A673 (cell line): Measurements from ENCODE around the gene BABAM2. TPM values are rescaled to one million over a fixed set of nuclear protein-coding genes. Genes with fewer than 3 reads are reported as not detected.

Experiments used
- BruUV-seq: library from RNA; stranded (reverse); fragments of 400-500 nt; replicated peaks from 2 replicates; lab custom pipeline; 2021; lab: Mats Ljungman, UMichigan
- CTCF ChIA-PET: fragments of 300-600 bp; sonication (Branson Sonifier 250); formaldehyde crosslinking; loops from one replicate; lab custom pipeline; 2022; ENCODE audit warnings: antibody characterized with exemption; lab: Charles Lee
- POLR2A ChIA-PET: fragments of 300-600 bp; sonication (Branson Sonifier 250); formaldehyde crosslinking; loops from one replicate; lab custom pipeline; 2022; ENCODE audit warnings: antibody characterized with exemption; ENCODE audit not compliant: low non-redundant PET; lab: Charles Lee
- DNase-seq: peaks from one replicate; pipeline ENCODE4 v3.0.0-alpha.2; 2015; ENCODE audit warnings: low spot score
- H3K27ac ChIP-seq: fragments of 200-600 bp; sonication (generic); 2 replicates; pipeline ENCODE4 v1.5.1; 2016; ENCODE audit warnings: mixed run types, low read depth, mild to moderate bottlenecking, mixed read lengths, antibody characterized with exemption, low read length; ENCODE audit not compliant: poor library complexity, severe bottlenecking
- H3K27me3 ChIP-seq: fragments of 200-600 bp; sonication (generic); replicated peaks from 2 replicates; pipeline ENCODE4 v1.6.1; 2017; ENCODE audit warnings: mixed run types, low read depth, mild to moderate bottlenecking, mixed read lengths, antibody characterized with exemption, low read length; ENCODE audit not compliant: insufficient read depth, poor library complexity
- H3K36me3 ChIP-seq: fragments of 200-600 bp; sonication (generic); 2 replicates; pipeline ENCODE4 v1.6.1; 2016; ENCODE audit warnings: mixed run types, mild to moderate bottlenecking, mixed read lengths, antibody characterized with exemption, low read length; ENCODE audit not compliant: insufficient read depth, poor library complexity, severe bottlenecking
- H3K4me1 ChIP-seq: fragments of 200-600 bp; sonication (generic); 2 replicates; pipeline ENCODE4 v1.6.1; 2017; ENCODE audit warnings: mixed run types, mild to moderate bottlenecking, mixed read lengths, antibody characterized with exemption, low read length; ENCODE audit not compliant: insufficient read depth, poor library complexity, severe bottlenecking
- H3K4me3 ChIP-seq: fragments of 200-600 bp; sonication (generic); 2 replicates; pipeline ENCODE4 v1.5.1; 2016; ENCODE audit warnings: low read depth, mixed run types, mild to moderate bottlenecking, mixed read lengths, low read length; ENCODE audit not compliant: poor library complexity, severe bottlenecking
- H3K9me3 ChIP-seq: fragments of 200-600 bp; sonication (generic); 2 replicates; pipeline ENCODE4 v1.6.1; 2016; ENCODE audit warnings: mixed run types, low read depth, mild to moderate bottlenecking, mixed read lengths, antibody characterized with exemption, low read length; ENCODE audit not compliant: poor library complexity, severe bottlenecking
- EZH2 ChIP-seq: fragments of 200-600 bp; sonication (generic); IDR thresholded peaks from 2 replicates; pipeline ENCODE4 v1.6.1; 2017; ENCODE audit warnings: borderline replicate concordance, low read depth, mild to moderate bottlenecking, mixed read lengths, antibody characterized with exemption, low read length; ENCODE audit not compliant: poor library complexity, severe bottlenecking
- intact Hi-C: fragments of 100-400 bp; cut with micrococcal nuclease; formaldehyde crosslinking; loops from one replicate; pipeline ENCODE4 v1.10.0; 2022; ENCODE audit not compliant: unreplicated experiment
- total RNA-seq: library from RNA; stranded (reverse); gene quantifications from 2 replicates; pipeline ENCODE4 v1.2.3, GENCODE V29; 2021
- TF ChIP-seq, protein P1 (sequence below): fragments of 300-800, 200-600 bp; sonication (generic); conservative IDR thresholded peaks from 2 replicates; pipeline ENCODE4 v1.5.1; 2017; ENCODE audit warnings: low read depth, mild to moderate bottlenecking, antibody characterized with exemption, low read length, moderate library complexity, mixed read lengths

Gene BABAM2
- total RNA-seq, 1 experiment from 2014 or later: 21.8 TPM

DNA sequence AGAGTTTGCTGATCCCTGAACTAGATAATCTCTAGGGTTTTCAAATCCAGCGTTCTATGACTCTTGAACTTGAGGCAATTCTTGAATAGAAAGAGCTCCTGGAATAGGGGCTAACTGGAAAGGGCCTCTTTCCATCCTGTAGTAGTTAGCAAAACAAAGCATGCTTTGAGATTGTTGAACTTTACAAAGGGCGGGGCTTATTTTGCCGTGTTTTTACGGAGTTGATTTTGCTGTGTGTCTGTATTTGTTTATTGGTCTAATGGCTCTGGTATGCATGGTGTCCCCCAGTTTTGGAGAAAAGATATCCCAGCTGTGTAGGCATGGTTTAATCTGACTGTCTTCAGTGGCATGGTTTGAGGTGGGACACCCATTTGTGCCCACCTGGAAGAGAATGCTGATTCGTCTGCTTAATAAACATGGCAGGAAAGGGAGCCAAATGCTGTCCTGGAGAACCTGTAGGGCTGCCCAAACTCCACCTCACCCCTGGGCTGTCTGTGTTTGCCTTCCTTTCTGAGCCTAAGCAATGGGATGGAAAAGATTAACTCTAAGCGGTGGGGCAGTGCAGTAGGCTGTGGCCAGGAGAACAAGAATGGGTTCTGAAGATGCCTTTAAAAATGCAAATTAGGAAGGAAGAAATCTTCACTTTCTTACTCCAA is 428.1 kb downstream of the BABAM2 start:
- CTCF ChIA-PET: no interaction called here
- Histone ChIP-seq H3K27me3 (no peaks in the 10 kb centered on the region), H3K9me3 (no peaks in the 10 kb centered on the region), H3K27ac (no peak overlapping the region), H3K4me3 (no peak overlapping the region), H3K36me3 (no peaks in the 10 kb centered on the region), H3K4me1 (no peaks in the 10 kb centered on the region)
- intact Hi-C loops: no loop called here
- POLR2A ChIA-PET: no interaction called here
- TF ChIP-seq EZH2: no peak
- TF ChIP-seq, protein P1, sequence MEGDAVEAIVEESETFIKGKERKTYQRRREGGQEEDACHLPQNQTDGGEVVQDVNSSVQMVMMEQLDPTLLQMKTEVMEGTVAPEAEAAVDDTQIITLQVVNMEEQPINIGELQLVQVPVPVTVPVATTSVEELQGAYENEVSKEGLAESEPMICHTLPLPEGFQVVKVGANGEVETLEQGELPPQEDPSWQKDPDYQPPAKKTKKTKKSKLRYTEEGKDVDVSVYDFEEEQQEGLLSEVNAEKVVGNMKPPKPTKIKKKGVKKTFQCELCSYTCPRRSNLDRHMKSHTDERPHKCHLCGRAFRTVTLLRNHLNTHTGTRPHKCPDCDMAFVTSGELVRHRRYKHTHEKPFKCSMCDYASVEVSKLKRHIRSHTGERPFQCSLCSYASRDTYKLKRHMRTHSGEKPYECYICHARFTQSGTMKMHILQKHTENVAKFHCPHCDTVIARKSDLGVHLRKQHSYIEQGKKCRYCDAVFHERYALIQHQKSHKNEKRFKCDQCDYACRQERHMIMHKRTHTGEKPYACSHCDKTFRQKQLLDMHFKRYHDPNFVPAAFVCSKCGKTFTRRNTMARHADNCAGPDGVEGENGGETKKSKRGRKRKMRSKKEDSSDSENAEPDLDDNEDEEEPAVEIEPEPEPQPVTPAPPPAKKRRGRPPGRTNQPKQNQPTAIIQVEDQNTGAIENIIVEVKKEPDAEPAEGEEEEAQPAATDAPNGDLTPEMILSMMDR: no peak
- DNase-seq: no peak
- BruUV-seq: no TSS peak

GRCh38 chr2:28319118-28320008 is 428.8 kb downstream of the BABAM2 start:
- TF ChIP-seq EZH2: no peak
- TF ChIP-seq, protein P1: no peak
- BruUV-seq: no TSS peak
- no peak overlapping the region for H3K4me3 ChIP-seq
- H3K9me3 ChIP-seq: no peaks in the 10 kb centered on the region
- POLR2A ChIA-PET: no interaction called here
- H3K4me1 ChIP-seq: no peaks in the 10 kb centered on the region
- no peak overlapping the region for H3K27ac ChIP-seq
- CTCF ChIA-PET: no interaction called here
- intact Hi-C loops: no loop called here
- H3K27me3 ChIP-seq: no peaks in the 10 kb centered on the region
- no peaks in the 10 kb centered on the region for H3K36me3 ChIP-seq
- DNase-seq: no peak

DNA sequence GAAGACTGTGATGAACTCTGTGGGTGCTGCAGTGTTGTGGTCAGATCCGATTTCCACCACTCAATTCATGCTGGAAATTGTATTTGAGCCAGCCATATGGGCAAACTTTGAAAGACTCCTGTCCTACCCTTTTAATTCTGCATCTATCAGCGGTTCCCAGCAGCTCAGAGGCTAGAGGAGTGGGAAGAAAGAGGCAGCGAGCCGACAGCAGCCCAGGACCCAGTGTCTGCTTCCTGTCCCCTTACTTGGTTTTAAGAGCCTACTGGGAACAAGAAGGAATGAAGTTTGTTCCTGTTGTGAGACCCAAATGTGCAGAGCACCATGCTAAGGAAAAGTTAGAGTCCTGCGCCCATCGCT is 429.5 kb downstream of the BABAM2 start:
- H3K27me3 ChIP-seq: no peaks in the 10 kb centered on the region
- no peak overlapping the region for H3K27ac ChIP-seq
- TF ChIP-seq, protein P1: no peak
- no peak for TF ChIP-seq EZH2
- H3K9me3 ChIP-seq: no peaks in the 10 kb centered on the region
- POLR2A ChIA-PET: no interaction called here
- intact Hi-C loops: no loop called here
- CTCF ChIA-PET: no interaction called here
- no peak for DNase-seq
- H3K4me3 ChIP-seq: no peak overlapping the region
- no peaks in the 10 kb centered on the region for H3K4me1 ChIP-seq
- no TSS peak for BruUV-seq
- H3K36me3 ChIP-seq: no peaks in the 10 kb centered on the region
